H1 (cell line): ENCODE measurements around the gene RWDD4.

Source experiments
- CBX8 ChIP-seq: fragments of 300-800, 300-1000 bp; sonication (generic); IDR thresholded peaks from 2 replicates; pipeline ENCODE4 v1.7.1; 2016; ENCODE audit warnings: low read depth, low read length, borderline replicate concordance
- FOSL1 ChIP-seq: IDR thresholded peaks from 2 replicates; pipeline ENCODE4 v1.6.1; 2011; ENCODE audit warnings: mild to moderate bottlenecking, low read depth, low read length, moderate library complexity; ENCODE audit not compliant: insufficient read depth
- POLR2A ChIP-seq, 2 experiments: IDR thresholded peaks; 1 replicate in 1 of 2; 2 replicates in 1 of 2; pipeline ENCODE4 v1.6.1; 2011; ENCODE audit warnings: low read depth in 2 of 2, low read length in 2 of 2, mild to moderate bottlenecking in 2 of 2; ENCODE audit errors: control extremely low read depth in 1 of 2
- TAF1 ChIP-seq: IDR thresholded peaks from 2 replicates; pipeline ENCODE4 v1.6.1; 2011; ENCODE audit warnings: mild to moderate bottlenecking, low read depth, low read length
- TF ChIP-seq, protein P1 (sequence below), 3 experiments: IDR thresholded peaks; 1 replicate in 2 of 3; 2 replicates in 1 of 3; pipeline versions ENCODE4 v1.5.1 to v1.6.1; 2011; ENCODE audit warnings: low read length in 3 of 3, mild to moderate bottlenecking in 3 of 3, inconsistent platforms in 2 of 3, low read depth in 1 of 3, moderate library complexity in 1 of 3; ENCODE audit not compliant: insufficient read depth in 1 of 3; ENCODE audit errors: control extremely low read depth in 1 of 3
- TF ChIP-seq, protein P2 (sequence below): IDR thresholded peaks from 2 replicates; pipeline ENCODE4 v1.6.1; 2012; ENCODE audit warnings: low read length, inconsistent platforms

- no peak for TF ChIP-seq POLR2A (IDR thresholded peaks at IDR 0.05; ENCODE audit: control extremely low read depth in 1 of 2, low read depth in 2 of 2, low read length in 2 of 2)
- TF ChIP-seq, protein P1, sequence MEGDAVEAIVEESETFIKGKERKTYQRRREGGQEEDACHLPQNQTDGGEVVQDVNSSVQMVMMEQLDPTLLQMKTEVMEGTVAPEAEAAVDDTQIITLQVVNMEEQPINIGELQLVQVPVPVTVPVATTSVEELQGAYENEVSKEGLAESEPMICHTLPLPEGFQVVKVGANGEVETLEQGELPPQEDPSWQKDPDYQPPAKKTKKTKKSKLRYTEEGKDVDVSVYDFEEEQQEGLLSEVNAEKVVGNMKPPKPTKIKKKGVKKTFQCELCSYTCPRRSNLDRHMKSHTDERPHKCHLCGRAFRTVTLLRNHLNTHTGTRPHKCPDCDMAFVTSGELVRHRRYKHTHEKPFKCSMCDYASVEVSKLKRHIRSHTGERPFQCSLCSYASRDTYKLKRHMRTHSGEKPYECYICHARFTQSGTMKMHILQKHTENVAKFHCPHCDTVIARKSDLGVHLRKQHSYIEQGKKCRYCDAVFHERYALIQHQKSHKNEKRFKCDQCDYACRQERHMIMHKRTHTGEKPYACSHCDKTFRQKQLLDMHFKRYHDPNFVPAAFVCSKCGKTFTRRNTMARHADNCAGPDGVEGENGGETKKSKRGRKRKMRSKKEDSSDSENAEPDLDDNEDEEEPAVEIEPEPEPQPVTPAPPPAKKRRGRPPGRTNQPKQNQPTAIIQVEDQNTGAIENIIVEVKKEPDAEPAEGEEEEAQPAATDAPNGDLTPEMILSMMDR (IDR thresholded peaks at IDR 0.05; ENCODE audit: control extremely low read depth in 1 of 3, insufficient read depth in 1 of 3, low read depth in 1 of 3, low read length in 3 of 3): no peak
- no peak for TF ChIP-seq TAF1
- TF ChIP-seq, protein P2, sequence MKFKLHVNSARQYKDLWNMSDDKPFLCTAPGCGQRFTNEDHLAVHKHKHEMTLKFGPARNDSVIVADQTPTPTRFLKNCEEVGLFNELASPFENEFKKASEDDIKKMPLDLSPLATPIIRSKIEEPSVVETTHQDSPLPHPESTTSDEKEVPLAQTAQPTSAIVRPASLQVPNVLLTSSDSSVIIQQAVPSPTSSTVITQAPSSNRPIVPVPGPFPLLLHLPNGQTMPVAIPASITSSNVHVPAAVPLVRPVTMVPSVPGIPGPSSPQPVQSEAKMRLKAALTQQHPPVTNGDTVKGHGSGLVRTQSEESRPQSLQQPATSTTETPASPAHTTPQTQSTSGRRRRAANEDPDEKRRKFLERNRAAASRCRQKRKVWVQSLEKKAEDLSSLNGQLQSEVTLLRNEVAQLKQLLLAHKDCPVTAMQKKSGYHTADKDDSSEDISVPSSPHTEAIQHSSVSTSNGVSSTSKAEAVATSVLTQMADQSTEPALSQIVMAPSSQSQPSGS: no peak
- no peak for TF ChIP-seq FOSL1
- no peak for TF ChIP-seq CBX8
Observed at GRCh38 chr4:183610613-183611012, 48.4 kb downstream of the RWDD4 start.
